Trophoblast cell (in vitro differentiated cells and primary cell): ENCODE results near the gene FSTL4.

ENCODE experiments used
- DNase-seq, 2 donors: peaks; one replicate each; pipeline ENCODE4 v3.0.0-alpha.2; 2016
- H2AFZ ChIP-seq: 2 replicates; pipeline ENCODE4 v1.6.1; 2013; ENCODE audit warnings: low read length, moderate library complexity, mild to moderate bottlenecking; ENCODE audit not compliant: insufficient read depth, poor library complexity
- H2AK5ac ChIP-seq: 2 replicates; pipeline ENCODE4 v1.6.1; 2013; ENCODE audit warnings: mild to moderate bottlenecking, low read length
- H2BK120ac ChIP-seq: 2 replicates; pipeline ENCODE4 v1.6.1; 2013; ENCODE audit warnings: low read length, mild to moderate bottlenecking, moderate library complexity; ENCODE audit not compliant: insufficient read depth, poor library complexity
- H2BK12ac ChIP-seq: 2 replicates; pipeline ENCODE4 v1.6.1; 2013; ENCODE audit warnings: mild to moderate bottlenecking, low read length, moderate library complexity
- H2BK5ac ChIP-seq: 2 replicates; pipeline ENCODE4 v1.6.1; 2013; ENCODE audit warnings: low read length, low read depth, moderate library complexity, mild to moderate bottlenecking; ENCODE audit not compliant: poor library complexity
- H3K14ac ChIP-seq: 2 replicates; pipeline ENCODE4 v1.6.1; 2013; ENCODE audit warnings: mild to moderate bottlenecking, low read length
- H3K18ac ChIP-seq: 2 replicates; pipeline ENCODE4 v1.6.1; 2013; ENCODE audit warnings: mild to moderate bottlenecking, low read length
- H3K23ac ChIP-seq: 2 replicates; pipeline ENCODE4 v1.6.1; 2013; ENCODE audit warnings: low read length
- H3K27ac ChIP-seq: 2 replicates; pipeline ENCODE4 v1.5.1; 2013; ENCODE audit warnings: low read depth, mild to moderate bottlenecking, inconsistent platforms, low read length, moderate library complexity
- H3K27me3 ChIP-seq: 2 replicates; pipeline ENCODE4 v1.6.1; 2013; ENCODE audit warnings: inconsistent platforms, mild to moderate bottlenecking, low read length, moderate library complexity; ENCODE audit not compliant: insufficient read depth
- H3K36me3 ChIP-seq, 2 experiments: 1 replicate in 1 of 2; 2 replicates in 1 of 2; pipeline ENCODE4 v1.6.1; 2013; ENCODE audit warnings: low read length in 2 of 2, mild to moderate bottlenecking in 2 of 2, moderate library complexity in 1 of 2; ENCODE audit not compliant: insufficient read depth in 2 of 2, control insufficient read depth in 1 of 2
- H3K4ac ChIP-seq: 2 replicates; pipeline ENCODE4 v1.6.1; 2013; ENCODE audit warnings: low read depth, mild to moderate bottlenecking, low read length, moderate library complexity
- H3K4me1 ChIP-seq, 2 experiments: 1 replicate in 1 of 2; 2 replicates in 1 of 2; pipeline ENCODE4 v1.6.1; 2013; ENCODE audit warnings: low read length in 2 of 2, mild to moderate bottlenecking in 2 of 2, moderate library complexity in 1 of 2; ENCODE audit not compliant: insufficient read depth in 2 of 2, control insufficient read depth in 1 of 2
- H3K4me2 ChIP-seq: 2 replicates; pipeline ENCODE4 v1.6.1; 2013; ENCODE audit warnings: inconsistent platforms, mild to moderate bottlenecking, low read length, moderate library complexity
- H3K4me3 ChIP-seq: 2 replicates; pipeline ENCODE4 v1.5.1; 2013; ENCODE audit warnings: mild to moderate bottlenecking, low read depth, low read length, inconsistent platforms
- H3K79me1 ChIP-seq: one replicate; pipeline ENCODE4 v1.6.1; 2013; ENCODE audit warnings: low read length
- H3K79me2 ChIP-seq: 2 replicates; pipeline ENCODE4 v1.6.1; 2013; ENCODE audit warnings: low read length, mild to moderate bottlenecking; ENCODE audit not compliant: control insufficient read depth, insufficient read depth, poor library complexity
- H3K9ac ChIP-seq: 2 replicates; pipeline ENCODE4 v1.6.1; 2013; ENCODE audit warnings: mild to moderate bottlenecking, low read length
- H3K9me3 ChIP-seq: 2 replicates; pipeline ENCODE4 v1.6.1; 2013; ENCODE audit warnings: low read depth, mild to moderate bottlenecking, control low read depth, inconsistent platforms, low read length; ENCODE audit not compliant: insufficient read depth
- H4K12ac ChIP-seq: 2 replicates; pipeline ENCODE4 v1.6.1; 2013; ENCODE audit warnings: low read depth, mild to moderate bottlenecking, low read length, moderate library complexity
- H4K8ac ChIP-seq: 2 replicates; pipeline ENCODE4 v1.6.1; 2013; ENCODE audit warnings: low read depth, mild to moderate bottlenecking, low read length, moderate library complexity
- H4K91ac ChIP-seq: one replicate; pipeline ENCODE4 v1.6.1; 2013; ENCODE audit warnings: low read depth, mild to moderate bottlenecking, low read length, moderate library complexity
- WGBS: extraction: QIAGEN DNeasy Blood & Tissue Kit; methylation state at CpG from one replicate; pipeline ENCODE4 v1.1.7; 2013; ENCODE audit warnings: missing lambda C conversion rate; ENCODE audit not compliant: insufficient read length, insufficient coverage; ENCODE audit errors: extremely low coverage; 5-methylcytosine and 5-hydroxymethylcytosine counted together

FSTL4 gene

GRCh38 chr5:133523961-133524586 is 88.3 kb downstream of the FSTL4 start:
- Histone ChIP-seq H3K9ac (no peak overlapping the region), H3K23ac (no peak overlapping the region), H3K79me1 (no peaks in the 10 kb centered on the region), H2AFZ (no peak overlapping the region), H3K14ac (no peak overlapping the region), H2AK5ac (no peak overlapping the region), H2BK12ac (no peak overlapping the region), H3K27me3 (no peaks in the 10 kb centered on the region), H3K27ac (no peak overlapping the region), H3K36me3 (no peaks in the 10 kb centered on the region), H2BK120ac (no peak overlapping the region), H3K4me2 (no peak overlapping the region), H4K12ac (no peak overlapping the region), H3K9me3 (no peaks in the 10 kb centered on the region), H2BK5ac (no peak overlapping the region), H3K18ac (no peak overlapping the region), H3K79me2 (no peaks in the 10 kb centered on the region), H3K4me1 (peaks cover 0 to 3% of the 10 kb centered on the region in 2 experiments), H4K91ac (no peak overlapping the region), H3K4ac (no peak overlapping the region), H3K4me3 (no peak overlapping the region), H4K8ac (no peak overlapping the region)
- WGBS = no CpG with 5 or more reads among the region's 12 CpGs
- no peak for DNase-seq

GRCh38 chr5:133523013-133523658 is 89.2 kb downstream of the FSTL4 start:
- H3K79me2 ChIP-seq = no peaks in the 10 kb centered on the region
- DNase-seq = no peak
- H3K9me3 ChIP-seq = no peaks in the 10 kb centered on the region
- H3K14ac ChIP-seq = no peak overlapping the region
- H2AFZ ChIP-seq = no peak overlapping the region
- no peak overlapping the region for H3K4me2 ChIP-seq
- no peak overlapping the region for H3K9ac ChIP-seq
- H3K4ac ChIP-seq = no peak overlapping the region
- H2BK120ac ChIP-seq = no peak overlapping the region
- H4K12ac ChIP-seq = no peak overlapping the region
- H3K36me3 ChIP-seq = no peaks in the 10 kb centered on the region
- H4K91ac ChIP-seq = no peak overlapping the region
- H4K8ac ChIP-seq = no peak overlapping the region
- H3K4me3 ChIP-seq = no peak overlapping the region
- no peaks in the 10 kb centered on the region for H3K79me1 ChIP-seq
- H2BK5ac ChIP-seq = no peak overlapping the region
- no peak overlapping the region for H3K23ac ChIP-seq
- no peak overlapping the region for H2BK12ac ChIP-seq
- peaks cover 0 to 3% of the 10 kb centered on the region in 2 experiments for H3K4me1 ChIP-seq
- H3K27ac ChIP-seq = no peak overlapping the region
- H3K27me3 ChIP-seq = no peaks in the 10 kb centered on the region
- no CpG with 5 or more reads among the region's 9 CpGs for WGBS
- H3K18ac ChIP-seq = no peak overlapping the region
- no peak overlapping the region for H2AK5ac ChIP-seq

GRCh38 chr5:133521801-133522200 is 90.5 kb downstream of the FSTL4 start:
- Histone ChIP-seq H2BK5ac (no peak overlapping the region), H4K91ac (no peak overlapping the region), H3K4me1 (no peaks in the 10 kb centered on the region), H3K9me3 (no peaks in the 10 kb centered on the region), H2AK5ac (no peak overlapping the region), H3K4ac (no peak overlapping the region), H3K36me3 (no peaks in the 10 kb centered on the region), H2BK120ac (no peak overlapping the region), H2BK12ac (no peak overlapping the region), H4K8ac (no peak overlapping the region), H3K14ac (no peak overlapping the region), H3K18ac (no peak overlapping the region), H3K4me3 (no peak overlapping the region), H2AFZ (no peak overlapping the region), H3K23ac (no peak overlapping the region), H4K12ac (no peak overlapping the region), H3K4me2 (no peak overlapping the region), H3K27me3 (no peaks in the 10 kb centered on the region), H3K79me1 (no peaks in the 10 kb centered on the region), H3K27ac (no peak overlapping the region), H3K79me2 (no peaks in the 10 kb centered on the region), H3K9ac (no peak overlapping the region)
- WGBS = no CpG with 5 or more reads among the region's 2 CpGs
- no peak for DNase-seq

GRCh38 chr5:133520991-133521706 is 91.2 kb downstream of the FSTL4 start:
- Histone ChIP-seq H3K4ac (no peak overlapping the region), H3K23ac (no peak overlapping the region), H2BK5ac (no peak overlapping the region), H2BK120ac (no peak overlapping the region), H3K14ac (no peak overlapping the region), H3K79me2 (no peaks in the 10 kb centered on the region), H3K79me1 (no peaks in the 10 kb centered on the region), H3K9me3 (no peaks in the 10 kb centered on the region), H3K27ac (no peak overlapping the region), H2BK12ac (no peak overlapping the region), H3K36me3 (no peaks in the 10 kb centered on the region), H2AK5ac (no peak overlapping the region), H3K4me3 (no peak overlapping the region), H2AFZ (no peak overlapping the region), H4K12ac (no peak overlapping the region), H4K8ac (no peak overlapping the region), H3K18ac (no peak overlapping the region), H3K4me2 (no peak overlapping the region), H4K91ac (no peak overlapping the region), H3K27me3 (no peaks in the 10 kb centered on the region), H3K4me1 (no peaks in the 10 kb centered on the region), H3K9ac (no peak overlapping the region)
- WGBS = no CpG with 5 or more reads among the region's 2 CpGs
- no peak for DNase-seq
